Measurements from ENCODE around the gene NAMPT.
"Not testable (repeated sequence)": the region's sequence is repeated elsewhere in the genome, so short reads cannot be mapped to it uniquely, and the experiment has no call there.

The NAMPT gene

GRCh38 chr7:106231856-106232490 is 52.8 kb downstream of the NAMPT start:
- DNase-seq (ENCODE audit: low read depth in 2 of 2) = no peak

GRCh38 chr7:106225856-106226255 is 58.9 kb downstream of the NAMPT start:
- DNase-seq (ENCODE audit: low read depth in 2 of 2) = no peak

GRCh38 chr7:106224797-106225196 is 60.0 kb downstream of the NAMPT start:
- DNase-seq (ENCODE audit: low read depth in 2 of 2) = no peak

- DNase-seq (ENCODE audit: low read depth in 2 of 2) = no peak
Measured at GRCh38 chr7:106223156-106223555, 61.6 kb downstream of the NAMPT start.

GRCh38 chr7:106222545-106222944 is 62.2 kb downstream of the NAMPT start:
- no peak for DNase-seq (ENCODE audit: low read depth in 2 of 2)

- no peak for DNase-seq (ENCODE audit: low read depth in 2 of 2)
Measured at GRCh38 chr7:106220307-106220706, 64.5 kb downstream of the NAMPT start.

GRCh38 chr7:106219170-106219569 is 65.6 kb downstream of the NAMPT start:
- DNase-seq (ENCODE audit: low read depth in 2 of 2) = no peak

- no peak for DNase-seq (ENCODE audit: low read depth in 2 of 2)
Measured at GRCh38 chr7:106218546-106218945, 66.2 kb downstream of the NAMPT start.

GRCh38 chr7:106216923-106217542 is 67.8 kb downstream of the NAMPT start:
- no peak for DNase-seq (ENCODE audit: low read depth in 2 of 2)

- no peak for DNase-seq (ENCODE audit: low read depth in 2 of 2)
Measured at GRCh38 chr7:106216517-106216922, 68.3 kb downstream of the NAMPT start.

GRCh38 chr7:106215868-106216516 is 68.8 kb downstream of the NAMPT start:
- DNase-seq (ENCODE audit: low read depth in 2 of 2) = no peak

- not testable (repeated sequence) for DNase-seq (ENCODE audit: low read depth in 2 of 2)
Measured at GRCh38 chr7:106208944-106209343, 75.8 kb downstream of the NAMPT start.

- DNase-seq (ENCODE audit: low read depth in 2 of 2) = no peak
Measured at GRCh38 chr7:106206826-106207541, 77.8 kb downstream of the NAMPT start.

GRCh38 chr7:106205621-106206222 is 79.1 kb downstream of the NAMPT start:
- DNase-seq (ENCODE audit: low read depth in 2 of 2) = no peak

GRCh38 chr7:106203473-106203872 is 81.3 kb downstream of the NAMPT start:
- no peak for DNase-seq (ENCODE audit: low read depth in 2 of 2)

GRCh38 chr7:106201164-106201563 is 83.6 kb downstream of the NAMPT start:
- no peak for DNase-seq (ENCODE audit: low read depth in 2 of 2)

GRCh38 chr7:106199813-106200364 is 84.9 kb downstream of the NAMPT start:
- no peak for DNase-seq (ENCODE audit: low read depth in 2 of 2)

GRCh38 chr7:106199024-106199423 is 85.8 kb downstream of the NAMPT start:
- DNase-seq (ENCODE audit: low read depth in 2 of 2) = no peak
